NCI-H1417 treated with DMSO at 0.1 percent for 48 hours (cell line): ENCODE data around the gene ZNF48.

ENCODE experiments used
- DNase-seq: peaks from one replicate; lab custom pipeline; 2025; lab: John Stamatoyannopoulos, UW

Gene ZNF48

DNA sequence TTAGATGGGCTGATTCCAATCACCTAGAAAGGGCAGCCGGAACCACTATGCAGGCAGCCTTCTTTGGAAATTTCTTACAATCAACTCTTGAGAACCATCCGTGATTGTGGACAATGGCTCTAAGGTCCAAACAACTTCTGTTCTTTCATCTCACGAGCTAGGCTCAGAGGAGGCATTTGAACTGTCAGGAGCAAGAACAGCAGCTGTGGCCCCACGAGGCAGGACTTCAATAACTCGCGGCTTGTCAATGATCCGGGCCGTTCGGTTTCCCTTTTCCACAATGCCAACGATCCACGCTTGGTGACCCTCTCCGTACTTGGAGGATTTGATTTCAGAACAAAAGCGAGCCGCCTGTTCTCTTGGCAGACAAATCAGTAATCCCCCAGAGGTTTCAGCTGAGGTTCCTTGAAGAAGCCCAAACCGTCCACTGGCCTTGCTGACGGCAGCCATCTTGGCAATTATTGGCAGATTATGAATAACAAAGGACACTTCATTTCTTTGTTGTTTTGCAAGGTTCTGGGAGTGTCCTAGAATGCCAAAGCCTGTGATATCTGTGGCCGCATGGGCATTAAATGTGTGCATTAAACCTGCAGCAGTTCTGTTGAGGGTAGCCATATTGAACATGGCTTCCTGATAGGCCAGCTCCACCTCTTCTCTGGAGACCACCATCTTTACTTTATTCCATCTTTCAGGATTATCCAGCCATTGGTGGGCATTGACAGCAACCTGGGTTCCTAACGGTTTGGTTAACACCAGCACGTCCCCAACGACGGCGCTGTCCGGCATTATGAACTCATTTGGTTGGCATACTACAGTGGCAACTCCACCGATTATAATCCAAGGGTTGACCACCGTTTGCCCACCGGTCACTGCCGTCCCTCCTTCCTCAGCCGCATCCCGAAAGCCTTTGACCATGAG is 49.3 kb downstream of the ZNF48 start:
- DNase-seq, result no peak

DNA sequence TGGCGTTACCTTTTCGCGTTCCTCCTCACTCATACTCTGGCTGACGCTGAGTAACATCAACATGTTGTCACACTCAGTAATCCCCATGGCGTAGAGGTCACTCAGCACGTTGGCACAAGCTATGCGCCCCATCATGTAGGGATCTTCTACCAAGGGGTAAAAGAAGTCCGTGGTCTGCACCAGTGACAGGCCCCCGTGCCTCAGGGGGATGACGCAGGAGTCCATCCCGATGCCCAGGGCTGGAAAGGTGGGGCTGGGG is 49.9 kb downstream of the ZNF48 start:
- no peak for DNase-seq

DNA sequence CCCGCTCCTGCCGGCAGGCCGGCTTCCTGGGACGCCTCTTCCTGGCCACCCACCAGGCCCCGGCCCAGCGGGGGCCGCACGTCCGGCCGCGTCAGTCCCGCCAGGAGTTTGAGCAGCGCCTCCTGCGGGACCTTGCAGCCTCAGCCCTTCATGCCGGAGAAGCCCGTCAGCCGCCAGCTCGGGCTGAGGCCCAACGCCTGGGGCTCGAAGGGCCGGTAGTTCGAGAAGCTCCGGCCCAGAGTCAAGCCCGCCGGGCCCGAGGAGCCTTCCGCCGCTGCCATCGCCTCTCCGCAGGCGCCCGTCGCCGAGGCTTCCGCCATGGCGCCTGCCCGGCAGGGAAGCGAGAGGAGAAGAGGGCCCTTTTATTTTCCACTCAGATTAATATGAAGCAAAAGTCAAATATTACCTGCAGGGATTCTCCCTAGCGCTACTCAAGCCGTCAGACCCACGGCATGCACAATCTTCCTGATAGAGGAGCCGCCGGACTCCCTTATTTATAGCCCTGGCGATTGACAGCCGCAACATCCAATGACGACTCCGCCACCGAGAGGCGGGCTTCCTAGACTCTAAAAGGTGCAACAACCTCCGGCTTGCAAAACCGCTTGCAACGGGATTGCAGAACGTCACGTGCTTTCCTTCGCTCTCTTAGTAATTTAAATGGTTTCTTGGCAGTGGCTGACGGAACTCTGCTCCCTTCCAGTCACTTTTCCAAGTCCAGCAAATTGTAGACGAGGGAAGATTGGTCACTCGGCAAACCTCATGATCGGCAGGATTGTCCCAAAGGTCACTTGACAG is 50.4 kb downstream of the ZNF48 start, which contains the start of gene SEPHS2:
Gene SEPHS2, minus strand, starts transcription at position 467 of the 795 bp plus-strand sequence. Its CDS starts 147 bp downstream, at position 320.
- DNase-seq, result peak; percentile 85

DNA sequence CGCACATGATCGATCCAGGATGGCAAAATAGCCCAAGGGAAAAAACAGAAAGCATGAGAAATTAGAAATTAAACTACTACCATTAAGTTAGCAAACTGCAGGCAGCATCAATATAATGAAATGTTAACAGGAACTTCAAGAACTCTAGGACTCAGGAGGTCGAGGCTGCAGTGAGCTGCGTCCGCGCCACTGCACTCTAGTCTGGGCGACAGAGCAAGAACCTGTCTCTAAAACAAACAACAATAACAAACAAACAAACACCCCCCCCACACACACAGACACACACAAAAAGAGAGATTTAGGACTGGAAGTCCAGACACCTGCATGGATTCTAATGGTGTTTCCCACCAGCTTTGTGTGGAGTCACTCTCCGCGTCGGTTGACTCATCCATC is 51.0 kb downstream of the ZNF48 start:
- DNase-seq, result no peak

DNA sequence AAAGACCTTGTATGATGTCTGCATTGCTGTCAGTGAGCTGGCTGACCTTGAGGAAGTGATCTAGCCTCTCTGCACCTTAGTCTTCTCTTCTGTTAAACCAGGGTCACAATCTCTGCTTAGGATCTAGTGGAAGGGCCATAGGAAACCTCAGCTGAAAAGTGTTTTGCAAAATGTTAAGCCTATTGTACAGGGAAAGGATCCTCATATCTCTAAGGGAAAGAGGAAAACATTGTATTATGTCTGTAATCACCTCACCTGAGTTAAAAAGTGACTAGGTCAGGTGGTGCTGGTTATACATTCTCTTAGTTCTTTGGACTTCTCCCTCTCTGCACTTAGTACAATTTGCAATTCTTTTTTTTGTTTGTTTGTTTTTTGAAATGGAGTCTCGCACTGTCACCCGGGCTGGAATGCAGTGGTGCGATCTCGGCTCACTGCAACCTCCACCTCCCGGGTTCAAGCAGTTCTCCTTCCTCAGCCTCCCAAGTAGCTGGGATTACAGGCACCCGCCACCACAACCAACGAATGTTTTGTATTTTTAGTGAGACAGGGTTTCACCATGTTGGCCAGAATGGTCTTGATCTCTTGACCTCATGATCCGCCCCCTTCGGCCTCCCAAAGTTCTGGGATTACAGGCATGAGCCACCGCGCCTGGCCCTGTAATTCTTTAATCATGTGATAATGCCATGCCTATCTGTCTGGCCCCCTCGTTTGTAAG is 52.4 kb downstream of the ZNF48 start:
- no peak for DNase-seq

DNA sequence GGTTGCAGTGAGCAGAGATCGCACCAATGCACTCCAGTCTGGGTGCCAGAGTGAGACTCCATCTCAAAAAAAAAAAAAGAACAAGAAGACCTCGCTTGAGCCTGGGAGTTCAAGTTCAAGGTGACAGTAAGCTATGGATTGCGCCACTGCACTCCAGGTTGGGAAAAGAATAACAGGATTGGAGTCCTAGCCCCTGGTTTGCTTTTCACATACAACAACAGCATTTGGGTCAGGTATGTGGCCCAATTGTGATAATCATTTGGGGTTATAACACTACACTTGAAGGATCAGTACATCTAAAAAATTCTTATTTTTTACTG is 53.9 kb downstream of the ZNF48 start:
- DNase-seq, result no peak
